Measurements from ENCODE around the gene ARHGEF4.

DNA sequence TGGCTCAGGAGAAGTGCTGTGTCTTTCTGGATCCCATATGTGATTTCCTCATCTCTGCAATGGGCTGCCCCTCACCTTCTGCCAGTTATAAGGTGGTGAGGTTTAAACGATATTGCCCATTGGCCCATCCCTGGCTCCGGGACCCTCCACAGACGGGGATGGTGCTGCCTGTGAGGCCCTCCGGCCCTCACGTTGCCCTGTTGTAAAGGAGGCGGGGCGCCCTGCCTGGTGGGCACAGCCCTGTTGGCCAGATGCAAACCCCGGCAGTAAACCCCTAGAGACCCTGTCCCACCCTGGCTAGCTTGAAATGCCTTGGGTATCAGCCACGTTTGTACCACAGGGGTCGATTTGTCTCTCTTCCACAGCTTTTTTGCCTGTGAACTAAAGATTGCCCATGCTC is 7.4 kb downstream of the ARHGEF4 start:
- TF ChIP-seq, protein P1, sequence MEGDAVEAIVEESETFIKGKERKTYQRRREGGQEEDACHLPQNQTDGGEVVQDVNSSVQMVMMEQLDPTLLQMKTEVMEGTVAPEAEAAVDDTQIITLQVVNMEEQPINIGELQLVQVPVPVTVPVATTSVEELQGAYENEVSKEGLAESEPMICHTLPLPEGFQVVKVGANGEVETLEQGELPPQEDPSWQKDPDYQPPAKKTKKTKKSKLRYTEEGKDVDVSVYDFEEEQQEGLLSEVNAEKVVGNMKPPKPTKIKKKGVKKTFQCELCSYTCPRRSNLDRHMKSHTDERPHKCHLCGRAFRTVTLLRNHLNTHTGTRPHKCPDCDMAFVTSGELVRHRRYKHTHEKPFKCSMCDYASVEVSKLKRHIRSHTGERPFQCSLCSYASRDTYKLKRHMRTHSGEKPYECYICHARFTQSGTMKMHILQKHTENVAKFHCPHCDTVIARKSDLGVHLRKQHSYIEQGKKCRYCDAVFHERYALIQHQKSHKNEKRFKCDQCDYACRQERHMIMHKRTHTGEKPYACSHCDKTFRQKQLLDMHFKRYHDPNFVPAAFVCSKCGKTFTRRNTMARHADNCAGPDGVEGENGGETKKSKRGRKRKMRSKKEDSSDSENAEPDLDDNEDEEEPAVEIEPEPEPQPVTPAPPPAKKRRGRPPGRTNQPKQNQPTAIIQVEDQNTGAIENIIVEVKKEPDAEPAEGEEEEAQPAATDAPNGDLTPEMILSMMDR (IDR thresholded peaks at IDR 0.05 in 2 of 3, conservative IDR thresholded peaks at IDR 0.05 in 1 of 3; ENCODE audit: borderline replicate concordance in 1 of 3, insufficient read depth in 1 of 3, low read depth in 2 of 3, low read length in 2 of 3): no peak
- TF ChIP-seq RAD21 (IDR thresholded peaks at IDR 0.05; ENCODE audit: low read depth): no peak

Data from HCT116 (cell line).